ENCODE data around the gene ATP9A.
A peak's percentile ranks its signal among the peaks of the same experiment; 100 is the strongest.

Gene ATP9A

DNA sequence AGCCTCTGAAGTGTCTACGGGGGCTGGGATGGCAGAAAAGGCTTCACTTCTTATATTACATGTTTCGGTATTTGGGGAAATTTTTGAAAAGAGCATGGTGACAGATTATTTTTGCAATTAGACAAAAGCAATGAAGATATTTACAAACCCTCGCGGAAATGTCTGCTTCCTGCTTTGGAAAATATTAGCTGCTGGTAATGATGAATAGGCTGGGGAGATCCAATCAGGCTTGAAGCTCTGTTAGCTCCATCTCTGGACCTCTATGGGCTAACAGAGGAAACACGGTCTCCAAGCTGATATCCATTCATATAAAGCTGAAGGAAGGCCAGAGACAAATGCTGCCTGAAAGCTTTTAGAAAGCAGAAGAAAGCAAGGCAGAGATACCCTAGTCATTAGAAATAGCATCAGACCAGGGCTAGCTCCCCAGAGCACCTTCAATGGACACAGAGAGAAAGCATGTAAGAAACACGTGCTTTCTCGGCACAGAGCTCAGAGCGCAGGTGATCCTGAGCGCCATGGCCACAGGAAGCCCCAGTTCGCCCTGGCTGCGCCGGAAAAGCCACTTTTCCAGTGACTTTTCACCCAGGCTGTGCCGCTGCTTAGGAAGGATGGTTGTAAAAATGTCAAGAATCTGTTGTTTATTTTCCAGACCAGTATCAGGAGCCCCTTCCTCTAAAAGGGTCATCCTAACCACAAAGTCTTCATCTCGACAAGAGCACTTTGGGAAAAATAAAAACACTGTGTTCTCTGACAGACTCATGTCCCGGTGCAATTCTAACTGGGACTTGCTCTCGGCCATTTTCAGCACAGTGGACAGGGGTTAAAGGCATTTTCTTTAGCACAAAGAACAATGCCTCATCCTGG is 157.2 kb downstream of the ATP9A start:
- H3K4me3 Mint-ChIP-seq = no peak overlapping the region
- peak overlapping the region in 1 of 2 donors; percentile 15 for H3K27ac Mint-ChIP-seq
- DNase-seq (no peak), ATAC-seq (no peak)
- no peaks in the 10 kb centered on the region for H3K9me3 Mint-ChIP-seq
- peaks cover 12% of the 10 kb centered on the region for H3K27me3 Mint-ChIP-seq
- H3K4me1 Mint-ChIP-seq = peaks cover 4% of the 10 kb centered on the region

DNA sequence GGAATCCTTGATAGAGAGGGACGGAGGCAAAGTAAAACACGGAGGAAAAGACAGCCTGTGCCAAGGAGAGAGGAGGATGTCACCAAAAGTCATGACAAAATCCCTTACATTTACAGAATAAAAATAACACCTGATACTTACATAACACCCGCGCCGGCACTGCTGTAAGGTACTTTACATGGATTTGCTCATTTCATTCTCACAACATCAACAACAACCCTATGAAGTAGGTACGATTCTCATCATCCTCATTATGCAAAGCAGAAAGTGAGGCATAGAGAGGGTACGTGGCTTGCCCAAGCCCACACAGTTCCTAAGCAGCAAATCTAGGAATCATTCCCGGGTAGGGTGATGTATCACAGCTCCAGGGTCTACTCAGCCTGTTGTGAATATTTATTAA is 158.1 kb downstream of the ATP9A start:
- Mint-ChIP-seq H3K27me3 (peaks cover 12% of the 10 kb centered on the region), H3K9me3 (no peaks in the 10 kb centered on the region), H3K4me3 (no peak overlapping the region), H3K4me1 (peaks cover 4% of the 10 kb centered on the region), H3K27ac (no peak overlapping the region)
- DNase-seq (no peak), ATAC-seq (no peak)

DNA sequence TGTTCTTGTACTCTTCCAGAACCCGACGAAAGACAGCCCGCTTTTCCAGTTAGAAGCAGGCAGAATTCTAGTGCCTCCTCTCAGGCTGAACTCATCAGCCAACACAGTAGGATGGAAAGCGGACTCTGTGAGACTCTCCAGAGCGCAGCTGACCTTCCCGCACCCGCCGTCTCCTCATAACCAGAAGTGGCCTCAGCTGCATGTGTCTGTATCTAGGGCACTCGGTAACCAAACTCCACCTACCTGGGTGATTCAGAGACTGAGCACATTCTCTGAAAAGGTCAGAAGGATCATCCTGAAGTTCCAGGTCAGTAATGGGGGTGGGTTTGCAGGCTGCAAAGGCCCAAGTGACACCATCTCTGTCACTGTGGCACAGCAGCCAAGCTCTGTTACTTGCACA is 158.9 kb downstream of the ATP9A start:
- Mint-ChIP-seq H3K4me3 (no peak overlapping the region), H3K4me1 (peaks cover 4% of the 10 kb centered on the region), H3K9me3 (no peaks in the 10 kb centered on the region), H3K27me3 (peaks cover 12% of the 10 kb centered on the region), H3K27ac (no peak overlapping the region)
- DNase-seq (no peak), ATAC-seq (no peak)

DNA sequence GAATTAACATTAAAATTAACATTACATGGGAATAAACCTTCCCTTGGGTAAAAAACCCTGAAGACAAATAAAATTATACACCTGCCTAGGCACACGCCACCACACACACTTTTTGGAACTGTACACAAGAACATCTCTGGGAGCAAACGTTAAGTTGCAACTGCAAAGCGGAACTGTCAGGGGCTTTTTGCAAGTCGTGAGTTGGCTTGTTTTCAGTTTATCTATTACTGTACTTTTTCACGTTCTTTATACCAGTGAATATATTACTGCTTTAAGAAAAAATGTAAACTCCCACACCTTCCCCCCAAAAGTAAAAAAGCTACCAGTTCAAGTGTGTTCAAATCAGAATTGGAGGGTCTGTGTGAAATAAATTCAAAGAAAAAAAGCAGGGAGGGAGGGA is 160.1 kb downstream of the ATP9A start:
- no peak overlapping the region for H3K27ac Mint-ChIP-seq
- DNase-seq (no peak), ATAC-seq (no peak)
- H3K4me3 Mint-ChIP-seq = no peak overlapping the region
- H3K9me3 Mint-ChIP-seq = no peaks in the 10 kb centered on the region
- H3K27me3 Mint-ChIP-seq = peaks cover 12% of the 10 kb centered on the region
- peaks cover 4% of the 10 kb centered on the region for H3K4me1 Mint-ChIP-seq

DNA sequence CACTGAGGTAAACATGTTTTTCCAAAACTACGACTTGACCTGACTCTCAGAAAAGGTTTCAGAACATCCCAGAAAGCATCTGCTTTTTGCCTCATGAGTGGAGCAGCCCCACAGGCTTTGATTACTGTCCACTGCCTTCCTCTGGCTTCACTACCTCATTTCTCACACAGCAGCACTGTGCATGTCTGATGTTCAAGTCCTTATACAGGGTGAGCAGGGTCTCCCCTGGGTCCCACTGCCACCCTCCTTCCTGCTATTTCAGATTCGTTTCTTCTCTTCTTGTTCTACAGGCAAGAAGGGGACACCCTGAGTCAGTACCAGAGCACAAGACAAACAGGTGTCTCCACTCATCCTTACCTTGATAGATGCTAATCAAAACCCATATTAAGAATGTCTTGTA is 161.0 kb downstream of the ATP9A start:
- DNase-seq (no peak), ATAC-seq (no peak)
- Mint-ChIP-seq H3K4me3 (no peak overlapping the region), H3K27me3 (peaks cover 12% of the 10 kb centered on the region), H3K4me1 (peaks cover 4% of the 10 kb centered on the region), H3K27ac (no peak overlapping the region), H3K9me3 (no peaks in the 10 kb centered on the region)

DNA sequence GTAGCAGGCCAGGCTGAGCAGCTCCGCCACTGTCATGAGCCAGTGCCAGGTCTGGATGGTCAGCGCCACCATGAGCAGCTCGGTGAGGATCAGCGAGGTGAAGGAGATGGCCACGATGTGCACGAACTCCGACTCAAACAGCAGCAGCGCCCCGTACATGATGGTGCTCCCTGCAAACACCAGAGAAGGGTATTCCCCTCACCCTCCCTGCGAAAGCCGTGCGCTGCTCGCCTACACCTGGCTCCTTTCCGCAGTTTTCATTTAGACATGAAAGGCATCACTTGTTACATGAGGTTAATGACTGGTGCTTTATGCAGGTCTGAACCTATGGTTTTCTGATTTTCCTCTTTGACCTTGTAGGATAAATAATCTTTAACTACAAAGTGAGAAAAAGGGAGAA is 163.3 kb downstream of the ATP9A start:
- no peak overlapping the region for H3K4me3 Mint-ChIP-seq
- DNase-seq (no peak), ATAC-seq (no peak)
- no peak overlapping the region for H3K27ac Mint-ChIP-seq
- peaks cover 11% of the 10 kb centered on the region for H3K4me1 Mint-ChIP-seq
- H3K9me3 Mint-ChIP-seq = no peaks in the 10 kb centered on the region
- H3K27me3 Mint-ChIP-seq = peaks cover 3% of the 10 kb centered on the region

DNA sequence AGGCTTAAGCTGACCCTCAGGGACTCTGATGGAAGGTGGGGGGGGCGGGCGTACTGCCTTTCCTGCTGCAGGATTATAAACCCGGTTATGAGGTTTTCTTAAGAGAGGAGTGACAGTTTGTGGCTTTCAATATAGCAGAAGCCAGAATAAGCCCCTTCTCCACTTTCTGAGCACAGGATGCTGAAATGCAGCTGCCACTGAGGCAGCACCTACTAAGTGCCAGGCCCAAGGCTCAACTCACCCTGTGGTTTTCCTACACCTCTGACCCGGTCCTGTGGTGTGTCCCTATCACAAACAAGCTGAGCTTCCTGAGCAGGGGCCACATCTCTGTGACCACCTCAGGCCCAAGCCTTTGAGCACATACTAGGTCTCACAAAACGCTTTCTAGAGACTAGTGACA is 166.1 kb downstream of the ATP9A start:
- Mint-ChIP-seq H3K27me3 (peaks cover 18% of the 10 kb centered on the region), H3K4me1 (peaks cover 34% of the 10 kb centered on the region), H3K4me3 (no peak overlapping the region), H3K27ac (no peak overlapping the region), H3K9me3 (no peaks in the 10 kb centered on the region)
- no peak for DNase-seq
- ATAC-seq = no peak

DNA sequence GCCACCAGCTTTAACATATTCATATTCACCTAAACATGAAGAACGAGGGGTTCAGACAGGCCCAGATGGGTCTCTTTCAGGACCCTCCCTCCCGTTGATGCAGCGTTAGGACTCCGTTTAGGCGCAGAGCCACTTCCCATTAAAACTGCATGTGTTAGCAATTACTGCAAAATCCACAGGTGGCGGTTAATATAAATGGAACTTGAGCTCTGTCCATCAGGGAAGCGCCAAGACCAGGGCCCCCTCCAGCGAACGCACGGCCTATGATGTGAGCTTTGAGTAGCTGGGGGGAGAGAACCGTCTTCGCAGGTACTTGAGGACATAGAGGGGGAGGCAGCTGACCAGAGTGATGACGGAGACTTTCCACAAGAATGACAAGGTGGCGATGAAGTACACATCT is 167.2 kb downstream of the ATP9A start:
- DNase-seq = no peak
- H3K27me3 Mint-ChIP-seq = peaks cover 18% of the 10 kb centered on the region
- H3K4me1 Mint-ChIP-seq = peaks cover 45% of the 10 kb centered on the region
- H3K9me3 Mint-ChIP-seq = no peaks in the 10 kb centered on the region
- no peak overlapping the region for H3K4me3 Mint-ChIP-seq
- no peak overlapping the region for H3K27ac Mint-ChIP-seq
- ATAC-seq = no peak

DNA sequence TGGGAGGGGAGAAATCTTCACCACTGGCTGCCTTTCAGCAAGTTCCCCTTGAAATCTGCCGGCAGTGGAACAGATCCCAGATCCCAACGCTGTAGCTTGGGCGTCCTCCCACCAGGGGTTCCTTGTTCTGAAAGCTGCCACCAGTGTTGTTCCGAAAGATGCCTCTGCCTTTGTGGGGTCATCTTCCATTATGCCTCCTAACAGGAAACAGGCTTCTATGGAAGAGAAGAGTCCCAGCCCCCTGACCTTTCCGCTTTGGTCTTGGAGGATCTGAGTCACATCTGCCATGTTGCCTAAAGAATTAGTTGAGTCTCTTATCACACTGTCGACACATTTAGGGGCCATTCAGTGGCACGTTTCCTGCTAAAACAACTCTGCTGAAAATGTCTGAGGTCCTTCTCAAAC is 168.2 kb downstream of the ATP9A start:
- Mint-ChIP-seq H3K27me3 (peaks cover 18% of the 10 kb centered on the region), H3K4me1 (peaks cover 55% of the 10 kb centered on the region), H3K9me3 (no peaks in the 10 kb centered on the region), H3K27ac (no peak overlapping the region), H3K4me3 (no peak overlapping the region)
- DNase-seq (no peak), ATAC-seq (no peak)

DNA sequence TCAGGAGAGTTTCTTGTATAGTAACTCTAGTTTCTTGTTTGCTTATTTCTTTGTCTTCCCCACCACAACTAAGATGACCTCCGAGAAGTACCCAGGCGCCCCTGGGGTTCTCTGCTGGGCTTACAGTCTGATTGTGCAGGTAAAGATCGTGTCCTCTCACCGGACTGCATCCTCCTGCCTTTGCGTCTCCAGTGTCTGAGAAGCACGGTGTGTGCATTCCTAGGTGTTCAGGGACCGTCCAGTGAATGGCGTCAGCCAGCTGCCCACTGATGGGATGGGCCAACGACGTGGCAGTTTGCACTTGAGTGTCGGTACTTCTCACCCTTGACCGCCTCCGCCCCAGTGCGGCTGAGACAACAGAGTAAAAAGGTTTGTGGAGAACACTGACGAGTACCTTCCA is 169.6 kb downstream of the ATP9A start:
- Mint-ChIP-seq H3K9me3 (no peaks in the 10 kb centered on the region), H3K4me3 (no peak overlapping the region), H3K27me3 (peaks cover 18% of the 10 kb centered on the region), H3K4me1 (peaks cover 69% of the 10 kb centered on the region), H3K27ac (no peak overlapping the region)
- DNase-seq = no peak
- ATAC-seq = no peak

DNA sequence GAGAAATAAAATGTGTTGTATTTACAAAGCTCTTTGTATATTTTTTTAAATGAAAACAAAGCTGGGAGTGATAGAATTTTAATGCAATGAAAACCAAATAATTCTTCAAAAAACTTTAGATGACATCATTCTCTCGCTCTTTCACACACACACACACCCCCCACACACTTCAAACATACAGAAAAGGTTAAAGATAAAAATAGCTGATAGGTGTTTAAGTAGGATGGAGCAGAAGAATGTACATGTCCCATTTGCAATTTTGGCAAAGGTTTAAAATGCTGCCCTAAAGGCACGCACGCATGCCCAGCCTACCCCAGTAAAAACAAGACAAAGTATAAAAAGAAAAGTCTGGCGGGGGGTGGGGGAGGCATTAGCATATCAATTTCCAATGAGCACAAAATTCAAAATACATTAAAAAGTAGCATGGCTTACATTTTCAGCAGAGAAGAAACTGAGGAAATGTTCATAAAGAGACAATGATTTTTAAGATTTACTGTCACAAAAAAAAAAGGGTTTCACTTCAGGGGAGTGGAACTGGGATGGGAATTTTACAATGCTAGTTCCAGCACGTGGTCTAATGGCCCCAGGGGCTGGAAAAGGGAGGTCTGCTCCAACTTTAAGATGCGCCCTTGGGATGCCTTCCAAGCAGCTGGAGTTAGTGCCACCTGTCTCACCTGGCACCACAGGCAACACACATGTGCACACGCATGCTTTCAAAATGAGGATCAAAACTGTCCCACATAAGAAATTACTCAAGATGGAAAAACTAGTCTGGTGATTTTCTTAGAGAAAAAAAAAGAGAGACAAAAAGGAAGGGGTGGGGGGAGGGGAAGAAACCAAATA is 170.6 kb downstream of the ATP9A start:
- ATAC-seq (no peak), DNase-seq (no peak)
- Mint-ChIP-seq H3K4me1 (peaks cover 72% of the 10 kb centered on the region), H3K27ac (no peak overlapping the region), H3K9me3 (no peaks in the 10 kb centered on the region), H3K4me3 (peak overlapping the region in 1 of 2 donors; percentile 35), H3K27me3 (peaks cover 18% of the 10 kb centered on the region)

DNA sequence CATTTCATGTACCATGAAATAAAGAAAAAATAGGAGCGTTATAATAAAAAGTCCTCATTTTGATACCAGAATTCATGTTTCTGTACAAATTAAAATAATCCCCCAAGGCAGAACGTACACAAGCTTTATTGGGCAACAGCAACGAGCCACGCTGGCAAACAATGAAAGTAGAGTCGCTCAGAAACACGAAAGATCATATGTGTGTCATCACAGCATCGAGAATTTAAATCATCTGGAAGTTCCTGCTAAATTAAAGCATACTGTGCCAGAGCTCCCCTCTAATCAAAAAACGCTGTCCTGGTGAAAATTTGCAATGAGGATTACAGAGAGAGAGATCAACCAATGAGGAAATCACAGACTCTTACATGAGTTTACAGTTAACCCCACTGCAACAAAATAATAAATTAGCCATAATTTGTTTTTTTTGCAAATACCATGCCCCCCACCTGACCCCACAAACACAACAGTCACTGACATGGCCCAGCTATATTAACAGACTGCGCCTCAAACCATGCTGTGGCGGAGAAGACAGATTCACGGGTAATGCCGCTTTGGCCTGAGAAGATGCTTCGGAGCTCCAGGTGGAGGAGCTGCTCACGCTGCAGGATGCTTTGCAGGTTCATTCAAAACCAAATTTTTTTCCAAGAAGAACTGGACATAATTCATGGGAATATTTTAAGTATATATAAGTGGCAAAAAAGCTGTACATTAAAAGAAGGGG is 171.4 kb downstream of the ATP9A start:
- Mint-ChIP-seq H3K4me1 (peaks cover 72% of the 10 kb centered on the region), H3K4me3 (peak overlapping the region in 1 of 2 donors; percentile 45), H3K9me3 (no peaks in the 10 kb centered on the region), H3K27ac (peak overlapping the region in 1 of 2 donors; percentile 24), H3K27me3 (peaks cover 18% of the 10 kb centered on the region)
- no peak for ATAC-seq
- DNase-seq = no peak

DNA sequence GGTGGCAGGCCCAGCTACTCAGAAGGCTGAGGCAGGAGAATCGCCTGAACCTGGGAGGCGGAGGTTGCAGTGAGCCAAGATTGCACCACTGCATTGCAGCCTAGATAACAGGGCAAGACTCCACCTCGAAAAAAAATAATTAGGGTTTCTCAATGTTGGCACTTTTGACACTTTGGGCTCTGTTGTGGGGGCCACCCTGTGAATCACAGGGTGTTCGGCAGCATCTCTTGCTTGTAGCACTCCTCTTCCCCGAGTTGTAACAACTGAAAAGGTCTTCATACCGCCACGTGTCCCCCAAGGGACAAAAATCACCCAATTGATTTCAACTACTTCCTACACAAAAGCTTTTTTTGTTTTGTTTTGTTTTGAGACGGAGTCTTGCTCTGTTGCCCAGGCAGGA is 172.4 kb downstream of the ATP9A start:
- H3K4me3 Mint-ChIP-seq = no peak overlapping the region
- DNase-seq (no peak), ATAC-seq (no peak)
- peak overlapping the region in 1 of 2 donors; percentile 36 for H3K27ac Mint-ChIP-seq
- H3K4me1 Mint-ChIP-seq = peaks cover 72% of the 10 kb centered on the region
- peaks cover 18% of the 10 kb centered on the region for H3K27me3 Mint-ChIP-seq
- H3K9me3 Mint-ChIP-seq = no peaks in the 10 kb centered on the region

DNA sequence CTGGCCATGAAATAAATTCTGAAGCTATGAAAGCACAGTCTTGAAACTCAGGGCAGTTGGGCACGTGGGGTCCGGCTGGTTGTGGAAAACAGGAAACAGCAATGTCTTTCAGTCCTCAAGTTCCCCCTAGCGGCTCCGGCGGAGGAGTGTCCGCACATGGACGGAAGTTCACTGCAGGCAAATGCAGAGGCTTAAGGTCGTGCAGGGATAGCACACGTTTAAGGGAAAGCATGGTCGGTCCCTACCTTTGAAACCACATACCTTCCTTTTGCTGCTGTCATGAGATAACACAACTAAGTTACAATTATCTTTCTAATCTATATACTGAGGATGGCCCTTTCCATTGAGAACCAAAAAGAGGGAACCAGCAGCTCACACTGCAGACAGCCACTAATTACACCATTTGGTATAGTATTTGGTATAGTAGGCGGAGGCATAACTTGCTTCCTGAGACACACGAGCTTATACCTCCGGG is 173.1 kb downstream of the ATP9A start:
- Mint-ChIP-seq H3K4me1 (peaks cover 68% of the 10 kb centered on the region), H3K9me3 (no peaks in the 10 kb centered on the region), H3K27me3 (peaks cover 17% of the 10 kb centered on the region), H3K27ac (peak overlapping the region in 1 of 2 donors; percentile 89), H3K4me3 (peak overlapping the region; percentile 51 to 62)
- peak; percentile 97 for ATAC-seq
- DNase-seq = peak; percentile 66 to 80

DNA sequence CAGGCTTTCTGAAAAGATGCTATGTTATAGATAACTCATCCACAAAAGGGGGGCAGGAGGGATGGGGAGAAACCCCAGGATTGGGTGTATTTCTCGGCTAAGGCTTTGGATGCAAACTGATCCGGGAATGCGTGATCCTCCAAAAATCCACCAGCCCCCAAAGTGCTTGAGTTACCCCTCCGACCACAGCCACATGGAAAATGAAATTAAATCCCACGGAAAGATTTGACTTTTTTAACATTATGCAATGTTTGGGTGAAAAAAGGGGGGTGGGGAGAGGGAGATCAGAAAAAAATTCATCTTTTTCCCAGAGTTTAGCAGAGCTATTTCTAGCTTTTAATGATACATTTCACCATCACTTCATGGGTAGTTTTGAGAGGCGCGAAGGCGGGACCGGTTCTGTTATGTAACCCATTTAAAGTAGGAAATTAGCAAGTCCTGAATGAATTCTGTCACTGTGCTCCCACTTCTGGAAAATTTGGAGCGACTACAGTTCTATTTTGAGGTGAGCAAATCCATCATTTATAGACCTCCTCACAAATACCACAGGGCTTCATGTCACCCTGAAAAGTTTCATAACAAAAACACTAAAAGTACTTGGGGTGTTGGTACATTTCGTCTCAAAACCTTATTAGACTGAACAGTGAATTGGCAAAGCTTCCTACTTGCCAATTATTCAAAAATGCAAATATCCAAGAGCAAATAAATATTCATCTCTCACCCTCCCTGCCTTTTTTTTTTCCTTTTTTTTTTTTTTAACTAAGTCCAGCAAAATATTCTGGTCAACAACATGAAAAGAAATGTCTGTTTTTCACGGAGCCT is 173.7 kb downstream of the ATP9A start:
- DNase-seq (no peak), ATAC-seq (no peak)
- Mint-ChIP-seq H3K27me3 (peaks cover 10% of the 10 kb centered on the region), H3K9me3 (no peaks in the 10 kb centered on the region), H3K4me1 (peaks cover 61% of the 10 kb centered on the region), H3K4me3 (peak overlapping the region; percentile 51 to 62), H3K27ac (peak overlapping the region; percentile 42 to 89)
